K562 (cell line): ENCODE data around the gene WWOX. TPM values are rescaled to one million over a fixed set of nuclear protein-coding genes. Genes with fewer than 3 reads are reported as not detected.

Experiments
- HDAC8 ChIP-seq: fragments of 450-650 bp; IDR thresholded peaks from 2 replicates; pipeline ENCODE4 v1.6.1; 2016; ENCODE audit warnings: mild to moderate bottlenecking, missing genetic modification characterization, moderate library complexity, missing compliant biosample characterization
- NR2C2 ChIP-seq, 2 experiments: fragments of 200-800 bp in 1 of 2; sonication (Bioruptor generic) in 1 of 2; sonication (generic) in 1 of 2; formaldehyde crosslinking in 1 of 2; IDR thresholded peaks; 2 replicates each; pipeline versions ENCODE4 v1.6.1 to v1.8.0; 2016 to 2022; ENCODE audit warnings: mild to moderate bottlenecking in 1 of 2, missing compliant biosample characterization in 1 of 2, missing genetic modification characterization in 1 of 2, missing genetic modification reagents in 1 of 2
- SMAD4 ChIP-seq: fragments of 250-450 bp; sonication (Bioruptor Pico); conservative IDR thresholded peaks from 2 replicates; pipeline ENCODE4 v1.8.0; 2021; ENCODE audit warnings: inconsistent platforms, mild to moderate bottlenecking, moderate library complexity
- ZSCAN29 ChIP-seq: fragments of 450-650 bp; IDR thresholded peaks from 2 replicates; pipeline ENCODE4 v1.6.1; 2017
- polyA plus RNA-seq, 8 experiments: library from polyadenylated mRNA; depleted of rRNA in 4 of 8; stranded (reverse) in 5 of 8; unstranded in 3 of 8; fragments of >200 nt; fragmentation: Nextera tagmentation in 2 of 8; fragmentation: Illumina TruSeq in 1 of 8; extraction: Ambion mirVana in 2 of 8; extraction: Trizol in 1 of 8; gene quantifications; 2 replicates each; pipeline versions ENCODE4 v1.2.1 to v1.2.3, GENCODE V29; 2011 to 2014; ENCODE audit warnings: inconsistent platforms in 1 of 8, missing spikeins in 1 of 8
- total RNA-seq, 7 experiments: library from RNA; depleted of rRNA in 6 of 7; stranded (reverse); fragments of >200 nt in 6 of 7; fragmentation: Illumina TruSeq in 2 of 7; extraction: Trizol in 2 of 7; gene quantifications; 2 replicates each; pipeline versions ENCODE4 v1.2.1 to v1.2.3, GENCODE V29; 2011 to 2021; ENCODE audit warnings: low replicate concordance in 1 of 7
- TF ChIP-seq, protein P1 (sequence below): fragments of 450-650 bp; IDR thresholded peaks from 2 replicates; pipeline ENCODE4 v1.6.1; 2018; ENCODE audit not compliant: partially characterized antibody
- TF ChIP-seq, protein P2 (sequence below): fragments of 200-600 bp; sonication (generic); IDR thresholded peaks from one replicate; pipeline ENCODE4 v1.6.1; 2012; ENCODE audit warnings: mild to moderate bottlenecking, low read depth, low read length, inconsistent platforms

WWOX gene
- total and polyA plus RNA-seq, 9 of the 15 experiments (the other 6 are each of a cell fraction or from before 2014, with no cell fraction given) = 1.6 to 22.7 (median 8.1) TPM

DNA sequence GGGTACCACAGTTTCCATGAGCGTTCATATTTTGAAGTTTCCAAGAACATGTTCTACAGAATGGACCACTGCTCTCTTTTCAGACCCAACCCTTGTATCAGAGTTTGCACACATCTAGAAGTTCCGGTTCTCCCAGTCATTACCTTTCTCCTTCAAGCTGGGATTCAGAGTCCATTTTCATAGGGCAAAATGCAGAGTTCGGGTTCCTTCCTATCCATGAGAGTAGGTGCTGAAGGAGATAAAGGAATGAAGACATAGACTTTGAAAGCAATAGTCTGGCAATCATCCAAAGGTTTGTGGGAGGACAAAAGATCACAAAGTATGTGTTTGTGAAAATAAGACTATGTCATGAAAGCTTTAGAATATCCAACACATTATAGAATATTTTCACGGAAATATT lies 801.5 kb downstream of the WWOX start (continued):
- TF ChIP-seq, protein P1, sequence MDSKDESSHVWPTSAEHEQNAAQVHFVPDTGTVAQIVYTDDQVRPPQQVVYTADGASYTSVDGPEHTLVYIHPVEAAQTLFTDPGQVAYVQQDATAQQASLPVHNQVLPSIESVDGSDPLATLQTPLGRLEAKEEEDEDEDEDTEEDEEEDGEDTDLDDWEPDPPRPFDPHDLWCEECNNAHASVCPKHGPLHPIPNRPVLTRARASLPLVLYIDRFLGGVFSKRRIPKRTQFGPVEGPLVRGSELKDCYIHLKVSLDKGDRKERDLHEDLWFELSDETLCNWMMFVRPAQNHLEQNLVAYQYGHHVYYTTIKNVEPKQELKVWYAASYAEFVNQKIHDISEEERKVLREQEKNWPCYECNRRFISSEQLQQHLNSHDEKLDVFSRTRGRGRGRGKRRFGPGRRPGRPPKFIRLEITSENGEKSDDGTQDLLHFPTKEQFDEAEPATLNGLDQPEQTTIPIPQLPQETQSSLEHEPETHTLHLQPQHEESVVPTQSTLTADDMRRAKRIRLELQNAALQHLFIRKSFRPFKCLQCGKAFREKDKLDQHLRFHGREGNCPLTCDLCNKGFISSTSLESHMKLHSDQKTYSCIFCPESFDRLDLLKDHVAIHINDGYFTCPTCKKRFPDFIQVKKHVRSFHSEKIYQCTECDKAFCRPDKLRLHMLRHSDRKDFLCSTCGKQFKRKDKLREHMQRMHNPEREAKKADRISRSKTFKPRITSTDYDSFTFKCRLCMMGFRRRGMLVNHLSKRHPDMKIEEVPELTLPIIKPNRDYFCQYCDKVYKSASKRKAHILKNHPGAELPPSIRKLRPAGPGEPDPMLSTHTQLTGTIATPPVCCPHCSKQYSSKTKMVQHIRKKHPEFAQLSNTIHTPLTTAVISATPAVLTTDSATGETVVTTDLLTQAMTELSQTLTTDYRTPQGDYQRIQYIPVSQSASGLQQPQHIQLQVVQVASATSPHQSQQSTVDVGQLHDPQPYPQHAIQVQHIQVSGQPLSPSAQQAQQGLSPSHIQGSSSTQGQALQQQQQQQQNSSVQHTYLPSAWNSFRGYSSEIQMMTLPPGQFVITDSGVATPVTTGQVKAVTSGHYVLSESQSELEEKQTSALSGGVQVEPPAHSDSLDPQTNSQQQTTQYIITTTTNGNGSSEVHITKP = no peak
- no peak for TF ChIP-seq SMAD4 (CRISPR knock-in tag)
- no peak for TF ChIP-seq ZSCAN29
- TF ChIP-seq HDAC8 (tag) = no peak
- no peak for TF ChIP-seq NR2C2 (CRISPR knock-in tag; IDR thresholded peaks at IDR 0.05)
- TF ChIP-seq NR2C2 (tag; IDR thresholded peaks at IDR 0.05) = no peak
- TF ChIP-seq, protein P2, sequence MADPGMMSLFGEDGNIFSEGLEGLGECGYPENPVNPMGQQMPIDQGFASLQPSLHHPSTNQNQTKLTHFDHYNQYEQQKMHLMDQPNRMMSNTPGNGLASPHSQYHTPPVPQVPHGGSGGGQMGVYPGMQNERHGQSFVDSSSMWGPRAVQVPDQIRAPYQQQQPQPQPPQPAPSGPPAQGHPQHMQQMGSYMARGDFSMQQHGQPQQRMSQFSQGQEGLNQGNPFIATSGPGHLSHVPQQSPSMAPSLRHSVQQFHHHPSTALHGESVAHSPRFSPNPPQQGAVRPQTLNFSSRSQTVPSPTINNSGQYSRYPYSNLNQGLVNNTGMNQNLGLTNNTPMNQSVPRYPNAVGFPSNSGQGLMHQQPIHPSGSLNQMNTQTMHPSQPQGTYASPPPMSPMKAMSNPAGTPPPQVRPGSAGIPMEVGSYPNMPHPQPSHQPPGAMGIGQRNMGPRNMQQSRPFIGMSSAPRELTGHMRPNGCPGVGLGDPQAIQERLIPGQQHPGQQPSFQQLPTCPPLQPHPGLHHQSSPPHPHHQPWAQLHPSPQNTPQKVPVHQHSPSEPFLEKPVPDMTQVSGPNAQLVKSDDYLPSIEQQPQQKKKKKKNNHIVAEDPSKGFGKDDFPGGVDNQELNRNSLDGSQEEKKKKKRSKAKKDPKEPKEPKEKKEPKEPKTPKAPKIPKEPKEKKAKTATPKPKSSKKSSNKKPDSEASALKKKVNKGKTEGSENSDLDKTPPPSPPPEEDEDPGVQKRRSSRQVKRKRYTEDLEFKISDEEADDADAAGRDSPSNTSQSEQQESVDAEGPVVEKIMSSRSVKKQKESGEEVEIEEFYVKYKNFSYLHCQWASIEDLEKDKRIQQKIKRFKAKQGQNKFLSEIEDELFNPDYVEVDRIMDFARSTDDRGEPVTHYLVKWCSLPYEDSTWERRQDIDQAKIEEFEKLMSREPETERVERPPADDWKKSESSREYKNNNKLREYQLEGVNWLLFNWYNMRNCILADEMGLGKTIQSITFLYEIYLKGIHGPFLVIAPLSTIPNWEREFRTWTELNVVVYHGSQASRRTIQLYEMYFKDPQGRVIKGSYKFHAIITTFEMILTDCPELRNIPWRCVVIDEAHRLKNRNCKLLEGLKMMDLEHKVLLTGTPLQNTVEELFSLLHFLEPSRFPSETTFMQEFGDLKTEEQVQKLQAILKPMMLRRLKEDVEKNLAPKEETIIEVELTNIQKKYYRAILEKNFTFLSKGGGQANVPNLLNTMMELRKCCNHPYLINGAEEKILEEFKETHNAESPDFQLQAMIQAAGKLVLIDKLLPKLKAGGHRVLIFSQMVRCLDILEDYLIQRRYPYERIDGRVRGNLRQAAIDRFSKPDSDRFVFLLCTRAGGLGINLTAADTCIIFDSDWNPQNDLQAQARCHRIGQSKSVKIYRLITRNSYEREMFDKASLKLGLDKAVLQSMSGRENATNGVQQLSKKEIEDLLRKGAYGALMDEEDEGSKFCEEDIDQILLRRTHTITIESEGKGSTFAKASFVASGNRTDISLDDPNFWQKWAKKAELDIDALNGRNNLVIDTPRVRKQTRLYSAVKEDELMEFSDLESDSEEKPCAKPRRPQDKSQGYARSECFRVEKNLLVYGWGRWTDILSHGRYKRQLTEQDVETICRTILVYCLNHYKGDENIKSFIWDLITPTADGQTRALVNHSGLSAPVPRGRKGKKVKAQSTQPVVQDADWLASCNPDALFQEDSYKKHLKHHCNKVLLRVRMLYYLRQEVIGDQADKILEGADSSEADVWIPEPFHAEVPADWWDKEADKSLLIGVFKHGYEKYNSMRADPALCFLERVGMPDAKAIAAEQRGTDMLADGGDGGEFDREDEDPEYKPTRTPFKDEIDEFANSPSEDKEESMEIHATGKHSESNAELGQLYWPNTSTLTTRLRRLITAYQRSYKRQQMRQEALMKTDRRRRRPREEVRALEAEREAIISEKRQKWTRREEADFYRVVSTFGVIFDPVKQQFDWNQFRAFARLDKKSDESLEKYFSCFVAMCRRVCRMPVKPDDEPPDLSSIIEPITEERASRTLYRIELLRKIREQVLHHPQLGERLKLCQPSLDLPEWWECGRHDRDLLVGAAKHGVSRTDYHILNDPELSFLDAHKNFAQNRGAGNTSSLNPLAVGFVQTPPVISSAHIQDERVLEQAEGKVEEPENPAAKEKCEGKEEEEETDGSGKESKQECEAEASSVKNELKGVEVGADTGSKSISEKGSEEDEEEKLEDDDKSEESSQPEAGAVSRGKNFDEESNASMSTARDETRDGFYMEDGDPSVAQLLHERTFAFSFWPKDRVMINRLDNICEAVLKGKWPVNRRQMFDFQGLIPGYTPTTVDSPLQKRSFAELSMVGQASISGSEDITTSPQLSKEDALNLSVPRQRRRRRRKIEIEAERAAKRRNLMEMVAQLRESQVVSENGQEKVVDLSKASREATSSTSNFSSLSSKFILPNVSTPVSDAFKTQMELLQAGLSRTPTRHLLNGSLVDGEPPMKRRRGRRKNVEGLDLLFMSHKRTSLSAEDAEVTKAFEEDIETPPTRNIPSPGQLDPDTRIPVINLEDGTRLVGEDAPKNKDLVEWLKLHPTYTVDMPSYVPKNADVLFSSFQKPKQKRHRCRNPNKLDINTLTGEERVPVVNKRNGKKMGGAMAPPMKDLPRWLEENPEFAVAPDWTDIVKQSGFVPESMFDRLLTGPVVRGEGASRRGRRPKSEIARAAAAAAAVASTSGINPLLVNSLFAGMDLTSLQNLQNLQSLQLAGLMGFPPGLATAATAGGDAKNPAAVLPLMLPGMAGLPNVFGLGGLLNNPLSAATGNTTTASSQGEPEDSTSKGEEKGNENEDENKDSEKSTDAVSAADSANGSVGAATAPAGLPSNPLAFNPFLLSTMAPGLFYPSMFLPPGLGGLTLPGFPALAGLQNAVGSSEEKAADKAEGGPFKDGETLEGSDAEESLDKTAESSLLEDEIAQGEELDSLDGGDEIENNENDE = no peak
- TF ChIP-seq, all 486 proteins: peak for 0
